Measurements from ENCODE around the gene CPB1. TPM values are rescaled to one million over a fixed set of nuclear protein-coding genes. Genes with fewer than 3 reads are reported as not detected.
"Not testable (repeated sequence)": the region's sequence is repeated elsewhere in the genome, so short reads cannot be mapped to it uniquely, and the experiment has no call there.

CPB1 gene
- total RNA-seq (not detected), polyA plus RNA-seq (ENCODE audit: insufficient read length in 6 of 6) (under 1 TPM; 0.39 to 0.93 (median 0.48) TPM)
- long read RNA-seq, donor 1, result 0 reads
- long read RNA-seq, donor 2, partial matches to known transcripts, result 0 of 1 reads
- long read RNA-seq, donor 2, other reads (novel, unspliced or antisense), result 0 of 1 reads
- long read RNA-seq, donor 3, result 0 reads
- long read RNA-seq, donor 4, result 0 reads
- long read RNA-seq, donor 5, result 0 reads
- long read RNA-seq, donor 6, result 0 reads
- long read RNA-seq, donor 7, partial matches to known transcripts, result 0 of 1 reads
- long read RNA-seq, donor 7, other reads (novel, unspliced or antisense), result 0 of 1 reads
- long read RNA-seq, donor 8, result 0 reads
- long read RNA-seq, donor 9, result 0 reads
- long read RNA-seq, donor 10, partial matches to known transcripts, result 0 of 2 reads
- long read RNA-seq, donor 10, other reads (novel, unspliced or antisense), result 0 of 2 reads
- long read RNA-seq, donor 11, result 0 reads
- long read RNA-seq, donor 12, result 0 reads

DNA sequence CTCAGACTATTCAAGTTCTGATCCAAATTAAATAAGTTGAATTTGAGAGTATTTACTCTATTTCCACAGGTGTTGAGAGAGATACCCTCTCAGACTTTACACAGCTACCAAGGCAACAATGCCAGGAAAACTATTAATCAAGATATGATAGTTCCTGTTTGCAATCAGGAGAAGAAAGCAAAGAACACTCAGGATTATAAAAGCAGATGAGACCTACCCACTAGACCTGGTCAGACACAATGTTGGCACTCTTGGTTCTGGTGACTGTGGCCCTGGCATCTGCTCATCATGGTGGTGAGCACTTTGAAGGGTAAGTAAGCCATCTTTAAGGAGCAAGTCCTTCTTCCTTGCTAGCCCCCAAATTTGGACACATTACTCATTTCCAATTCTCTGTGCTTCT, at the start of gene CPB1:
TSS of gene CPB1 (plus strand) at position 227 of the 400 bp plus-strand sequence. CDS start at position 240, 13 bp downstream.
- TF ChIP-seq, protein P1, sequence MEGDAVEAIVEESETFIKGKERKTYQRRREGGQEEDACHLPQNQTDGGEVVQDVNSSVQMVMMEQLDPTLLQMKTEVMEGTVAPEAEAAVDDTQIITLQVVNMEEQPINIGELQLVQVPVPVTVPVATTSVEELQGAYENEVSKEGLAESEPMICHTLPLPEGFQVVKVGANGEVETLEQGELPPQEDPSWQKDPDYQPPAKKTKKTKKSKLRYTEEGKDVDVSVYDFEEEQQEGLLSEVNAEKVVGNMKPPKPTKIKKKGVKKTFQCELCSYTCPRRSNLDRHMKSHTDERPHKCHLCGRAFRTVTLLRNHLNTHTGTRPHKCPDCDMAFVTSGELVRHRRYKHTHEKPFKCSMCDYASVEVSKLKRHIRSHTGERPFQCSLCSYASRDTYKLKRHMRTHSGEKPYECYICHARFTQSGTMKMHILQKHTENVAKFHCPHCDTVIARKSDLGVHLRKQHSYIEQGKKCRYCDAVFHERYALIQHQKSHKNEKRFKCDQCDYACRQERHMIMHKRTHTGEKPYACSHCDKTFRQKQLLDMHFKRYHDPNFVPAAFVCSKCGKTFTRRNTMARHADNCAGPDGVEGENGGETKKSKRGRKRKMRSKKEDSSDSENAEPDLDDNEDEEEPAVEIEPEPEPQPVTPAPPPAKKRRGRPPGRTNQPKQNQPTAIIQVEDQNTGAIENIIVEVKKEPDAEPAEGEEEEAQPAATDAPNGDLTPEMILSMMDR (IDR thresholded peaks at IDR 0.05), result no peak
- Histone ChIP-seq H3K9me3 (no peaks in the 10 kb centered on the region), H3K36me3 (no peaks in the 10 kb centered on the region), H3K27ac (no peak within 1 kb of the TSS), H3K4me3 (no peak within 1 kb of the TSS), H3K4me1 (no peaks in the 10 kb centered on the region), H3K27me3 (no peaks in the 10 kb centered on the region)
- no peak for ATAC-seq
- intact Hi-C loops (cut with DNase I), result no loop called here
- no peak for DNase-seq

DNA sequence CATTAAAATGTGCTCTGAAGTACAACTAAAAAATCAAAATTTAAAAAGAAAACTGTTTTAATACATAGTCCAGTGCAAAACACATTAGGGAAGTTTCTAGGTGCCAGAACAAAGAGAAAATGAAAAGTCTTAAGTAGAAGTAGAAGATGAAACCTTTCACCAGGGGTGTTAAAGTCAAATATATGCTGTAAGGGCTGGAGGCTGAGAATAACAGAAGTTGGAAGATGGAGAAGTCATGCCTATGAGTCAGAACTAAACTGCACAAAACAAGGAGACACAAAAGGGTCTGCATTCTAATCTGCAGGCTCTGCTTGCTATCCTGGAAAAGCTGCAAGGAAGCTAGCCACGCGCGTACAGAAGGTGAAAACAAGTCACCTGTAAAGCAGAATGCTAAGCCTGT, 48.7 kb upstream of the CPB1 start:
- peaks cover 0 to 2% of the 10 kb centered on the region in 2 donors for H3K9me3 ChIP-seq
- no peaks in the 10 kb centered on the region for H3K27me3 ChIP-seq
- intact Hi-C loops (cut with DNase I), result no loop called here
- no peak for ATAC-seq
- no peak overlapping the region for H3K27ac ChIP-seq
- DNase-seq, result no peak
- no peaks in the 10 kb centered on the region for H3K4me1 ChIP-seq
- TF ChIP-seq, protein P1 (IDR thresholded peaks at IDR 0.05), result no peak
- no peaks in the 10 kb centered on the region for H3K36me3 ChIP-seq
- no peak overlapping the region for H3K4me3 ChIP-seq

DNA sequence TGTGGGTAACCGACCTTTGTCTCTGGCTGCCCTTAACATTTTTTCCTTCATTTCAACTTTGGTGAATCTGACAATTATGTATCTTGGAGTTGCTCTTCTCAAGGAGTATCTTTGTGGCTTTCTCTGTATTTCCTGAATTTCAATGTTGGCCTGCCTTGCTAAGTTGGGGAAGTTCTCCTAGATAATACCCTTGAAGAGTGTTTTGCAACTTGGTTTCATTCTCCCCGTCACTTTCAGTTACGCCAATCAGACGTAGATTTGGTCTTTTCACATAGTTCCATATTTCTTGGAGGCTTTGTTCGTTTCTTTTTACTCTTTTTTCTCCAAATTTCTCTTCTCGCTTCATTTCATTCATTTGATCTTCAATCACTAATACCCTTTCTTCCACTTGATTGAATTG, 42.6 kb upstream of the CPB1 start:
- H3K4me3 ChIP-seq; H3K4me1 ChIP-seq; H3K27me3 ChIP-seq; DNase-seq; H3K36me3 ChIP-seq; H3K9me3 ChIP-seq; ATAC-seq; intact Hi-C loops (cut with DNase I): not testable (repeated sequence)
- H3K27ac ChIP-seq, result peak overlapping the region in 1 of 2 donors; percentile 41

DNA sequence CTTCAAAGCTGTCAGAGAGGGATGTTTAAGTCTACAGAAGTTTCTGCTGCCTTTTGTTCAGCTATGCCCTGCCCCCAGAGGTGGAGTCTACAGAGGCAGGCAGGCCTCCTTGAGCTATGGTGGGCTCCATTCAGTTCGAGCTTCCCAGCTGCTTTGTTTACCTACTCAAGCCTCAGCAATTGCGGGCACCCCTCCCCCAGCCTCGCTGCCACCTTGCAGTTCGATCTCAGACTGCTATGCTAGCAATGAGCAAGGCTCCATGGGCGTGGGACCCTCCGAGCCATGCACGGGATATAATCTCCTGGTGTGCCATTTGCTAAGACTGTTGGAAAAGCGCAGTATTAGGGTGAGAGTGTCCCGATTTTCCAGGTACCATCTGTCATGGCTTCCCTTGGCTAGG, 41.5 kb upstream of the CPB1 start:
- DNase-seq, result peak in 1 of 4 donors; percentile 29
- H3K4me1 ChIP-seq; H3K27me3 ChIP-seq; H3K9me3 ChIP-seq; H3K4me3 ChIP-seq; H3K36me3 ChIP-seq; ATAC-seq; intact Hi-C loops (cut with DNase I); H3K27ac ChIP-seq: not testable (repeated sequence)

DNA sequence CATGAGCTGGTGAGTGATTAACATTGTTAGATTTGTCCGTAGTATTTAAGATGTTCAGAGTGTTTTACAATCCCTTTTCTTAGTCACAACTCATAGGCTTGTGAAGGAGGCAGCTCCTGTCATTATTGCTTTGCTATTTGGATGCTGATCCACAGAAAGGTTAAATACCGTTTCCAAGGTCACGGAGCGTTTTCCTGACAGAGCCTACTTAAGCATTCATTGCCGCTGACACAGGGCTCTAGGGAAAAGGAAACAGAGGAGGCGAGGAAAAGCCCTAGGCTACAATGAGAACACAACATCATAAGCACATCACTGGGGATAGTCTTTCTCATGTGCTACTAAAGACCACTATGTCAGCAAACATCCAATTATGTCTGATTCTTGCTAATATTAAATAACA, 38.5 kb upstream of the CPB1 start:
- H3K27ac ChIP-seq, result no peak overlapping the region
- DNase-seq (no peak), ATAC-seq (no peak)
- peaks cover 0 to 6% of the 10 kb centered on the region in 2 donors for H3K4me1 ChIP-seq
- H3K27me3 ChIP-seq, result no peaks in the 10 kb centered on the region
- peaks cover 0 to 2% of the 10 kb centered on the region in 2 donors for H3K9me3 ChIP-seq
- intact Hi-C loops (cut with DNase I), result no loop called here
- no peaks in the 10 kb centered on the region for H3K36me3 ChIP-seq
- TF ChIP-seq, protein P1 (IDR thresholded peaks at IDR 0.05), result no peak
- no peak overlapping the region for H3K4me3 ChIP-seq

DNA sequence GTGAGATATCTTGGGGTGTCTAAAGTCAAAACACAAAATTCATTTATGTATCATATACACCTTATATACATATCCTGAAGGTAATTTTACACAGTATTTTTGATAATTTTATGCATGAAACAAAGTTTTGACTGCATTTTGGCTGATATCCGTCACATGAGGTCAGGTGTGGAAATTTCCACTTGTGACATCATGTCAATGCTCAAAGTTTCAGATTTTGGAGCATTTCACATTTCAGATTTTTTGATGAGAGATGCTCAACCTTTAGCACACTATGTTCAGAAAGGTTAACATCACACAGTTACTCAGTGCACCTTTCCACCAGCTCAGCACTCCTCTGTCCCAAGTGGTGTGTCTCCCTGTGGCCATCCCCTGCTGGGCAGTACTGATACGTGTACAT, 37.7 kb upstream of the CPB1 start:
- no peaks in the 10 kb centered on the region for H3K36me3 ChIP-seq
- peaks cover 0 to 2% of the 10 kb centered on the region in 2 donors for H3K9me3 ChIP-seq
- intact Hi-C loops (cut with DNase I), result no loop called here
- TF ChIP-seq, protein P1 (IDR thresholded peaks at IDR 0.05), result no peak
- DNase-seq (no peak), ATAC-seq (no peak)
- no peak overlapping the region for H3K4me3 ChIP-seq
- H3K4me1 ChIP-seq, result peaks cover 0 to 6% of the 10 kb centered on the region in 2 donors
- H3K27ac ChIP-seq, result peak overlapping the region in 1 of 2 donors; percentile 51
- no peaks in the 10 kb centered on the region for H3K27me3 ChIP-seq
